Measurements from ENCODE around the gene HOXB8.

HOXB8 gene

GRCh38 chr17:48596000-48596734 lies 18.9 kb downstream of the HOXB8 start:
- peak; percentile 48 for DNase-seq

DNA sequence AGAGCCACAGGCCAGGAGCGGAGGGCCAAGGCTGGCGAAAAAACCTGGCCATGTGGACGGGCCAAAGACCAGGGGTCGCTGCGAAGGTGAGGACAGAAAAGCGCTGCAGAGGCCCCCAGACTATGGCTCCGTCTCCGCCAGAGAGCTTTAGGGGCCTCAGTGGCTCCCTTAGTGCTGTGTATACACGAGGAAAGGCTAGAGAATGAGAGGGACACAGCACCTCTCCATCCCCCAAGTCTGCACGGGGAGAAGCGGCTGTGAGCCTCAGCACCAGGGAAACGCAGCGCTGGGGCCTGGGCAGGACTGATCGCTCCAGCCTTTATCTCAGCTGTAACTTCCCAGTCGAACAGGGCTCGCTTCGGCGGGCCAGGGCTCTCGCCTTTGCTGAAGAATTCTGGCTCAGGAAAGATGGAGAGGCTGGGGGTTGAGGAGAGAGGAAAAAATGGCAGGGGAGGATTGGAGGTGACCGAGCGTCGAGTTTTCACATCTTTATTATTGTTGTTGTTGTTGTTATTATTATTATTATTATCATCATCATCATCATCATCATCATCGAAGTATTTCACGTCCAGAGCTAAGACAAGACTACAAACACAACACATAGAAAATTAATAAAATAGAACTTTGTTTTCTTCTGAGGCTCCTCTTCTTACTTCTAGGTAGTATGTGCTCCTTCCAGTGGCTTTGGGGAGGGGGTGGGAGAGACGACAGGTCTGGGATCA lies 19.7 kb downstream of the HOXB8 start:
- DNase-seq = no peak

DNA sequence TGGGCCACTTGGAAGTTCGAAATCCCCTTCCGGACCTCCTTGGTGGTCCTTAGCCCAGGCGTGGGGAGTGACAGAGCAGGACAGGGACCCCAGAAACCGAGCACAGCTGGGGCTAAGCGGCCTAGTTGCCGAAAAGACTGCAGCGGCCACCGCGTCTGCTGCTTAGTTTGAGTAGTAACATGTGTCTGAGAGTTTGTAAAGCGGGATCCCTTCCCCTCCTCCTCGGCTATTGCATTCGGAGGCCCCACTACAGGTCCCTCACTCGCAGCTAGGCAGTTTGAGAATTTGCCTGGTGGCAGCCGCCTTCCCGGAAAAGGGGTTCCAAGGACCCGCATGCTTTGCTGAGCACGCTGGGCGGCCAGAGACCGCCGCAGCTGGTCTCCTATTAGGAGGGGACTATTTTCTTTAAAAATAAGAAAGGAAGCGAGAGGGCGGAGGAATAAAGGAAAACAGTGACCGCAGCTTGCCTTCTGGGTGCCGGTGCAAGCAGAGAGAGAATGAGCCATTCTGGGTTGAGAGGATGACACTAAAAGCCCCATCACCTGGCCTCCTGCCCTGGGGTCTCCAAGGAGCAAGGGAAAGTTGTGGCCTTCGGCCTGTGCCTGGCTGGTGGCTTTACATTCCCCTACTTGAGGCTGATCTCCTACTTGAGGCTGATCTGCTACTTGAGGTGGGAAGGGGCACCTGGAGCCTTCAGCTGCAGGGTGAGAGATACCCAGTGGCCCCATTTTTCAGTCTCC lies 20.4 kb downstream of the HOXB8 start:
- no peak for DNase-seq

DNA sequence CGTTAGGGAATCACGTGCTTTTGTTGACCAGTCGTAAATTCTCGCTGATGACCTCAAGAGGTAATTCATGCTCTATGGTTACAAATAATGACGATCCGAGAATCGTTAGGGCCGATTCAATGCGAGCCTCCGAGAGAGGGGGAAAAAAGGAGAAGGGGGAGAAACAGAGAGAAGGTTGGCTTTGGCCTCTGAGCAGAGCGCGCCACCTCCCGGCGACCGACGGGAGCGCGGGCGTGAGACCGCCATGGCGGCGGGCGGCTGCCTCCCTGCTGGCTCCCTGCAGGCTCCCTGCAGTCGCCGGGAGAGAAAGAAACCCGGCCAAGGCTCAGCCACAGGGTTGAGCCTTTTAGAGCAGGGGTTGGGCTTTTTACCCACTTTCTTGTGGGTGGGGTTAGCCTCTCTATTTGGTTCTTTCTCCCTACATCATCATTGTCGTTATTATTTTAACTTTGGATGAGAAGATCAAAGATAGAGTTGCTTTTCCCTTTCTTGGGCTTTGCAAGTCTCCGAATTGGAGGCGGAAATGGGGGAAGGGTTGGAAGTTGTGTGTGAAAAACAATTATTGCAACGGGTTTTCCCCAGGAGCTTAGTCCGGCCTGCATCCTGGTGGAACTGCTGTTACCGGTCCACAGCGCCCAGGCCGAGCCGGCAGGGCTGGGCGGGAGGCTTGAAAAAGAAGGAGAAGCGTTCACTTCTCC lies 21.1 kb downstream of the HOXB8 start:
- DNase-seq = peak; percentile 86

DNA sequence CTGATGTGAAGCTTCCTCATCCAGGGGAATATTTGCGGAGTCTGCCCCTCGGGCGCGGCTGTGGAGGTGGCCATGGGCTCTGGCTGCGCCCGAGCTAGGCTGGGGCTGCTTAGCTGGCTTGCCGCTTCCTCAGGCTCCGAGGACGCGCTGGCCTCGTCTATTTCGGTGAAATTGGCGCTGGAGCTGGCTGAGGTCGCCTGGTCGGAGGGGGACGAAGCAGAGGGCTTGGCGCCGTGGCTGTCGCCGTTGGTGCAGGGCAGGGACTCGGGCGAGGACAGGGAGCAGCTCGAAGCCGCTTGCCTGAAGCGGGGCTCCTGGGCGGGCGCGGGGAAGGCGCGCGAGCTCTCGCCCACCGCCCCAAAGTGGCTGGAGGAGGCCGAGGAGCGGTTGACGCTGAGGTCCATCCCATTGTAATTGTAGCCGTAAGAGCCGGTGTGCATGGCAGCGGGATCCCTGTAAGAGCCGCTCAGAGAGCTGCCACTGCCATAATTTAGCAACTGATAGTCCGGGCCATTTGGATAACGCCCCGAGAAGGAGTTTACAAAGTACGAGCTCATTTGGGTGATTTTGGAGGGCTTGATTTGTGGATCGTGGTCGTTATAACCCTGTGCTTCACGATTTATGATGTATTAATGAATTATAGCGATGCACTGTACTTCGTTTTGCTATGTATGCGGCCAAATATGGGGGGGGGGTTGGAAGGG lies 21.8 kb downstream of the HOXB8 start, which contains the start of gene HOXB5:
Gene HOXB5 (minus strand): TSS at position 654 of the 704 bp plus-strand sequence. CDS start 97 bp downstream, at position 557.
- DNase-seq = peak; percentile 46

DNA sequence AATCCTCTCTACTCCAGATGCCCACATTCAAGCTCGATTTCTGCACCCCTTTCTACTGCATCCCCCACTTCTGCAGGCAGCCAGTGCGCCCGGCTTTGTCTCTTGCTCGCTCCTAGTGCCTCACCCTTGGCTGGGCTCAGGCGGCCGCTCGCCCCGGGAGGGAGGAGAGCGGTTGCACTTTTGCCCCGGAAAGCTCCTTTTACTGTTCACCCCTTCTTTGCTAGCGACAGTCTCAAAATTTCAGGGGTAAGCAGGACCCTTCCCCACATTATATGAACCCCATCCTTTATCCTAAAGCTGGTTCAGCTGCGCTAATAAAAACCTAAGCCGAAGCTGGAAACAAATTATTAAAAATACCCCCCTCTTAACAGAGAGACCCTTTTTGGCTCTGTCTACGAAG lies 22.5 kb downstream of the HOXB8 start:
- DNase-seq = peak; percentile 35

- no peak for DNase-seq
Measured at GRCh38 chr17:48592057-48592514, 23.0 kb downstream of the HOXB8 start.

DNA sequence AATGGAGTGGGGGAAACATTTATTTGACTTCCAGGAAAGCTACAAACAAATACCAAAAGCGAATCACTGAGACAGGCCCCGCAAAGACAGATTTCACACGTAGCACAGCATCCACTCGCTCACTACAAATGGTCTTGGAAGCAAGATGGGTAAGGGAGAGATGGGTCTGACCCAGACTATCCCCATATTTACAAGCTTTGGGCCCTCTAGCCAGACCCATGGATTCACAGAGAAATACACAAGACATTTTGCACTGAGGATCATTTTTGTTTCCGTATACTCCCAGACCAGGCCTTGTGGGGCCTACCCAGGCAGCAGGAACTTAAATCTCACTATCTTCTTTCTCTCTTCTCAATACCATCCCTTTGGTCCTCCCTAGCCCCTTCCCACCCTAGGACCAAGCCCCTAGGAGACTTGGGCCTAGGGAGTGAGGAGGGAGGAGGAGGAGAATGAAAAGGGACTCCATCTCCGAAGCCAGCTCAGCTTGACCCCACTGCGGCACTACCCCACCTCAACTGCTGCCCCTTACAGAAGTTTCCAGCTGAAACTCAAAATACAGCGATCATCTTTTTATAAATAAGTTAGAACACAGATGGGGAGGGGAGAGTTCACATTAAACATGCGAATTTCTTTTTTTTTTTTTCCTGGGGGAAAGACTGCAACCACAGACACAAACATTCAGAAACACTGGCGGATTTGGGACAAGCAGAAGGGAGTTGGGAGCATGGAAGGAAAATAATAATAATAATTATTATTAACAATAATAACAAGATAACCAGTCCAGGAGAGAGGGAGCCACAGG lies 23.6 kb downstream of the HOXB8 start:
- DNase-seq = no peak

- no peak for DNase-seq
Measured at GRCh38 chr17:48590607-48591161, 24.4 kb downstream of the HOXB8 start.

GRCh38 chr17:48589831-48590606 lies 25.1 kb downstream of the HOXB8 start, which contains the start of gene HOXB3:
HOXB3 (minus strand) TSS chr17:48590241; CDS start chr17:48552474, 37,767 bp downstream.
- DNase-seq = no peak

- DNase-seq = no peak
Measured at GRCh38 chr17:48589060-48589830, 25.8 kb downstream of the HOXB8 start.

- no peak for DNase-seq
Measured at GRCh38 chr17:48588528-48588927, 26.6 kb downstream of the HOXB8 start.

GRCh38 chr17:48588074-48588415 lies 27.0 kb downstream of the HOXB8 start:
- no peak for DNase-seq

GRCh38 chr17:48587276-48588073 lies 27.6 kb downstream of the HOXB8 start:
- no peak for DNase-seq

DNA sequence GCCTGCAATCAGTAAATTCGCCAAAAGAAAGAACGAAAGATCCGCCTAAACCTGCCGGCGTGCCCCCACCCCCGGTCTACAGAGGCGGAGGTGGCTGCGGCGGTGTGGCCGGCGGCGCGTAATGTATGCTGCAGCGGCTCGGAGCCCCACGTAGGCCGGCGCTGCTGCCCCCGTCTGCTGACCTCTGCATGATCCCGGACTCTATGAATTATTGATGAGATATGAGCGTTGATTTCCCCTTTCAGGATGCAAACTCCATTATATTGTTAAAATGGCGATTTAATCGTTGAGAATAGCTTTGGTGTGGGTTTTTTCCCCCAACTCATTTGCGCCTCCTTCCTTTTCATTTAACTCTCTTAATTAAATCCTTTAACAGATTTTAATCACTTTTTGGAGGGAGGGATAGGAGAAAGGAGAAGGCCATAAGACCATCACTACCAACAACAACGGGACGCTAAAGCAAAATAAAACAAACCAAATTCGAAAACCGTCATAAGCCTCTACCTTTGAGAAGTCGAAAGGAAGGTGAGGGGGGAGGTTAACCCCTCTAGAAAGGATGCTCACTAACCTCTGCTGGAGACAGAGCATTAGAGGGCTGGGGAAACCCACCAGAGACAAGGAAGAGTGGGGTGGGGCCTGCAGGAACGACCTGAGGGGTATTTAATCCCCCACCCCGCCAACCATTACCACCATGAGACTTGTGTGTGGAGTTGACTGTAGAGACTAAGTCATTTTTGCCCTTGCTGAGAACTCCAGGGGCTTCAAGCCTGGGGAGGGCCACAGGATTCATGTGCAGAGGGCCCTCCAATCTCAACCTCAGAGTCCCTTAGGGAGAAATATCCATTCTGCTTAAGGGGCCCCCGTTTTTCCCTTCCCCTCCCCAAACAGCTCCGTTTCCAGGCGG lies 28.5 kb downstream of the HOXB8 start:
- peak; percentile 46 for DNase-seq

GRCh38 chr17:48584223-48584741 lies 30.8 kb downstream of the HOXB8 start:
- DNase-seq = no peak

GRCh38 chr17:48583708-48584222 lies 31.3 kb downstream of the HOXB8 start:
- DNase-seq = no peak

Measured in CD4-positive, alpha-beta T cell treated with Interleukin-6 for 4 hours (primary cell).